ENCODE results near the gene GOLGA6C. TPM values are rescaled to one million over a fixed set of nuclear protein-coding genes. Genes with fewer than 3 reads are reported as not detected.
"Not testable (repeated sequence)": the region's sequence is repeated elsewhere in the genome, so short reads cannot be mapped to it uniquely, and the experiment has no call there.

The GOLGA6C gene
- total RNA-seq: not detected
- long read RNA-seq: 0 reads

GRCh38 chr15:75258034-75258433, at the start of gene GOLGA6C:
Gene GOLGA6C (plus strand): TSS chr15:75258334. CDS start chr15:75258599, 265 bp downstream.
- H3K4me3 ChIP-seq; DNase-seq; H3K36me3 ChIP-seq; H3K27ac ChIP-seq; ATAC-seq; H3K4me1 ChIP-seq; H3K9me3 ChIP-seq; intact Hi-C loops (cut with DNase I); H3K27me3 ChIP-seq (ENCODE audit: low read depth): not testable (repeated sequence)

GRCh38 chr15:75208501-75209288, 49.4 kb upstream of the GOLGA6C start:
- TF ChIP-seq CTCF (IDR thresholded peaks at IDR 0.05): no peak
- Histone ChIP-seq H3K27me3 (ENCODE audit: low read depth) (no peaks in the 10 kb centered on the region), H3K27ac (no peak overlapping the region), H3K9me3 (no peaks in the 10 kb centered on the region), H3K4me3 (no peak overlapping the region), H3K4me1 (peaks cover 47% of the 10 kb centered on the region), H3K36me3 (peaks cover 79% of the 10 kb centered on the region)
- intact Hi-C loops (cut with DNase I): loop anchor here (5.0 kb wide), 1 partner anchor 181 kb away; no protein-coding TSS in a partner anchor
- no peak for DNase-seq
- no peak for ATAC-seq

GRCh38 chr15:75209289-75209676, 48.9 kb upstream of the GOLGA6C start:
- Histone ChIP-seq H3K27me3 (ENCODE audit: low read depth) (no peaks in the 10 kb centered on the region), H3K36me3 (peaks cover 84% of the 10 kb centered on the region), H3K4me3 (no peak overlapping the region), H3K27ac (no peak overlapping the region), H3K4me1 (peaks cover 41% of the 10 kb centered on the region), H3K9me3 (no peaks in the 10 kb centered on the region)
- no peak for TF ChIP-seq CTCF (IDR thresholded peaks at IDR 0.05)
- ATAC-seq: no peak
- intact Hi-C loops (cut with DNase I): loop anchor here (5.0 kb wide), 1 partner anchor 182 kb away; no protein-coding TSS in a partner anchor
- DNase-seq: no peak

- Histone ChIP-seq H3K27me3 (ENCODE audit: low read depth) (no peaks in the 10 kb centered on the region), H3K4me3 (no peak overlapping the region), H3K4me1 (peaks cover 26% of the 10 kb centered on the region), H3K9me3 (no peaks in the 10 kb centered on the region), H3K27ac (no peak overlapping the region), H3K36me3 (peaks cover 88% of the 10 kb centered on the region)
- intact Hi-C loops (cut with DNase I): no loop called here
- no peak for TF ChIP-seq CTCF (IDR thresholded peaks at IDR 0.05)
- ATAC-seq (no peak), DNase-seq (no peak)
Measured at GRCh38 chr15:75210811-75211230, 47.3 kb upstream of the GOLGA6C start.

- Histone ChIP-seq H3K36me3 (peaks cover 80% of the 10 kb centered on the region), H3K27ac (no peak overlapping the region), H3K4me1 (peaks cover 26% of the 10 kb centered on the region), H3K9me3 (no peaks in the 10 kb centered on the region), H3K27me3 (ENCODE audit: low read depth) (no peaks in the 10 kb centered on the region), H3K4me3 (no peak overlapping the region)
- intact Hi-C loops (cut with DNase I): no loop called here
- ATAC-seq (no peak), DNase-seq (no peak)
- TF ChIP-seq CTCF (IDR thresholded peaks at IDR 0.05): no peak
Measured at GRCh38 chr15:75211436-75212199, 46.5 kb upstream of the GOLGA6C start.

All from lower lobe of right lung (tissue), 2 donors.